HepG2 (cell line): ENCODE measurements around the gene URGCP. TPM values are rescaled to one million over a fixed set of nuclear protein-coding genes. Genes with fewer than 3 reads are reported as not detected.
A peak's percentile ranks its signal among the peaks of the same experiment; 100 is the strongest.

Experiments
- ATF7-NPFF ChIP-seq: sonication (generic); formaldehyde crosslinking; IDR thresholded peaks from 2 replicates; pipeline ENCODE4 v1.8.1; 2023; ENCODE audit warnings: mild to moderate bottlenecking, low read depth, missing genetic modification reagents, moderate library complexity
- KDM1A ChIP-seq: IDR thresholded peaks from 2 replicates; pipeline ENCODE4 v1.6.1; 2016; ENCODE audit warnings: missing compliant biosample characterization
- PHF20 ChIP-seq: sonication (generic); formaldehyde crosslinking; IDR thresholded peaks from 2 replicates; pipeline ENCODE4 v1.5.0; 2020; ENCODE audit warnings: mild to moderate bottlenecking, missing genetic modification reagents
- TAF1 ChIP-seq: sonication (generic); formaldehyde crosslinking; IDR thresholded peaks from 2 replicates; pipeline ENCODE4 v1.4.0; 2020; ENCODE audit warnings: missing genetic modification reagents
- ZNF20 ChIP-seq: sonication (generic); formaldehyde crosslinking; IDR thresholded peaks from 2 replicates; pipeline ENCODE4 v1.4.0; 2020; ENCODE audit warnings: mild to moderate bottlenecking, moderate library complexity, missing genetic modification reagents
- ZNF430 ChIP-seq: sonication (generic); formaldehyde crosslinking; IDR thresholded peaks from 2 replicates; pipeline ENCODE4 v1.9.0; 2021; ENCODE audit warnings: mild to moderate bottlenecking, missing genetic modification reagents
- ZSCAN20 ChIP-seq: sonication (generic); formaldehyde crosslinking; IDR thresholded peaks from 2 replicates; pipeline ENCODE4 v1.4.0; 2020; ENCODE audit warnings: missing genetic modification reagents, mild to moderate bottlenecking, borderline replicate concordance
- polyA plus RNA-seq, 8 experiments: library from polyadenylated mRNA; depleted of rRNA in 3 of 8; stranded (reverse) in 7 of 8; unstranded in 1 of 8; fragments of >200 nt; fragmentation: Illumina TruSeq in 4 of 8; extraction: Trizol in 4 of 8; gene quantifications; 2 replicates each; pipeline versions ENCODE4 v1.2.1 to v1.2.3, GENCODE V29; 2011 to 2016; ENCODE audit warnings: low read depth in 4 of 8, missing spikeins in 1 of 8, mixed read lengths in 1 of 8; ENCODE audit not compliant: insufficient read depth in 1 of 8
- total RNA-seq, 5 experiments: library from RNA; depleted of rRNA; stranded (reverse); fragments of >200 nt; fragmentation: Illumina TruSeq; extraction: Trizol; gene quantifications; 2 replicates each; pipeline ENCODE4 v1.2.3, GENCODE V29; 2016; ENCODE audit warnings: low read depth in 1 of 5
- TF ChIP-seq, protein P1 (sequence below): sonication (generic); formaldehyde crosslinking; conservative IDR thresholded peaks from 2 replicates; pipeline ENCODE4 v1.4.0; 2020; ENCODE audit warnings: mild to moderate bottlenecking, missing genetic modification reagents, moderate library complexity
- TF ChIP-seq, protein P2 (sequence below): sonication (generic); formaldehyde crosslinking; IDR thresholded peaks from 2 replicates; pipeline ENCODE4 v1.9.0; 2021; ENCODE audit warnings: missing genetic modification reagents, mild to moderate bottlenecking, borderline replicate concordance
- TF ChIP-seq, protein P3 (sequence below): sonication (generic); formaldehyde crosslinking; conservative IDR thresholded peaks from 2 replicates; pipeline ENCODE4 v1.4.0; 2020; ENCODE audit warnings: missing genetic modification reagents
- TF ChIP-seq, protein P4 (sequence below), 2 experiments: sonication (generic) in 1 of 2; formaldehyde crosslinking in 1 of 2; IDR thresholded peaks; 2 replicates each; pipeline versions ENCODE4 v1.6.1 to v1.9.0; 2014 to 2022; ENCODE audit warnings: antibody characterized with exemption in 1 of 2, borderline replicate concordance in 1 of 2, inconsistent platforms in 1 of 2, low read depth in 1 of 2, missing genetic modification reagents in 1 of 2
- TF ChIP-seq, protein P5 (sequence below): sonication (generic); formaldehyde crosslinking; IDR thresholded peaks from 2 replicates; pipeline ENCODE4 v1.4.0; 2020; ENCODE audit warnings: missing genetic modification reagents

Gene URGCP
- total and polyA plus RNA-seq, 2 of the 13 experiments (the other 11 are each of a cell fraction or from before 2014, with no cell fraction given), result 22.3 to 25.8 TPM

DNA sequence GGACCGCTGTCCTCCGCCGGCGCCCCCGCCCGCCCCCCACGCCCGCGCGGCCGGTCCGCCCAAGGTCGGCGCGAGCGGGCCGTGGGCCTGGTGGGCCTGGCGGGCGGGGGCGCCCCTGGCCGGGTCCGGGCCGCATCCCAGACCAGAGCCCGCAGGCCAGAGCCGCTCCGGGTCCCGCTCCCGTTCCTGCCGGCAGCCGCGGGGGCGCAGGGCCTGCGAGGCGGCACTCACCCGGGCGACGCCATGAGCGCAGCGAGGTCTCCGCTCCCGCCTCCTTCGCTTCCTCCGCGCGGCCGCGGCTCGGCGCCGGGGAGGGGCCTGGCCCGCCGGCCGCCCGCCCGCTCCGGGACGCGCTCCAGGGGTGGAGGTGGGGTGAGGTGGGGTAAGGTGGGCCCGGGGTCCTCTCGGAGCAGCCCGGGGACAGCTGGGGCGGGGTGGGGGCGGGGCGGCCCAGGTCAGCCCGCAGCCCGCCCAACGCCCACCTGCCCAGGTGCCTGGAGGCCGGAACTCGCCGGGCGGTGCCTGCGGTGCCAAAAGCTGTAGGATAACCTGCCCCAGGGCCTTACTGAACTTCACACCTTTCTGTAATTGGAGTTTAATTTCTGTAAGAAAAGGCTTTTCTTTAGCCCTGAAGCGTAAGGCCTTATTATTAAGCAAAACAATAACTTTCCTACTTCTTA lies at the start of gene URGCP (continued):
- TF ChIP-seq, protein P1, sequence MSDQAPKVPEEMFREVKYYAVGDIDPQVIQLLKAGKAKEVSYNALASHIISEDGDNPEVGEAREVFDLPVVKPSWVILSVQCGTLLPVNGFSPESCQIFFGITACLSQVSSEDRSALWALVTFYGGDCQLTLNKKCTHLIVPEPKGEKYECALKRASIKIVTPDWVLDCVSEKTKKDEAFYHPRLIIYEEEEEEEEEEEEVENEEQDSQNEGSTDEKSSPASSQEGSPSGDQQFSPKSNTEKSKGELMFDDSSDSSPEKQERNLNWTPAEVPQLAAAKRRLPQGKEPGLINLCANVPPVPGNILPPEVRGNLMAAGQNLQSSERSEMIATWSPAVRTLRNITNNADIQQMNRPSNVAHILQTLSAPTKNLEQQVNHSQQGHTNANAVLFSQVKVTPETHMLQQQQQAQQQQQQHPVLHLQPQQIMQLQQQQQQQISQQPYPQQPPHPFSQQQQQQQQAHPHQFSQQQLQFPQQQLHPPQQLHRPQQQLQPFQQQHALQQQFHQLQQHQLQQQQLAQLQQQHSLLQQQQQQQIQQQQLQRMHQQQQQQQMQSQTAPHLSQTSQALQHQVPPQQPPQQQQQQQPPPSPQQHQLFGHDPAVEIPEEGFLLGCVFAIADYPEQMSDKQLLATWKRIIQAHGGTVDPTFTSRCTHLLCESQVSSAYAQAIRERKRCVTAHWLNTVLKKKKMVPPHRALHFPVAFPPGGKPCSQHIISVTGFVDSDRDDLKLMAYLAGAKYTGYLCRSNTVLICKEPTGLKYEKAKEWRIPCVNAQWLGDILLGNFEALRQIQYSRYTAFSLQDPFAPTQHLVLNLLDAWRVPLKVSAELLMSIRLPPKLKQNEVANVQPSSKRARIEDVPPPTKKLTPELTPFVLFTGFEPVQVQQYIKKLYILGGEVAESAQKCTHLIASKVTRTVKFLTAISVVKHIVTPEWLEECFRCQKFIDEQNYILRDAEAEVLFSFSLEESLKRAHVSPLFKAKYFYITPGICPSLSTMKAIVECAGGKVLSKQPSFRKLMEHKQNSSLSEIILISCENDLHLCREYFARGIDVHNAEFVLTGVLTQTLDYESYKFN (CRISPR knock-in tag), result no peak
- no peak for TF ChIP-seq TAF1 (CRISPR knock-in tag)
- TF ChIP-seq ATF7-NPFF (CRISPR knock-in tag), result peak; percentile 72; the same call in 1 of the 2 replicates
- no peak for TF ChIP-seq KDM1A (CRISPR knock-in tag)
- TF ChIP-seq, protein P2, sequence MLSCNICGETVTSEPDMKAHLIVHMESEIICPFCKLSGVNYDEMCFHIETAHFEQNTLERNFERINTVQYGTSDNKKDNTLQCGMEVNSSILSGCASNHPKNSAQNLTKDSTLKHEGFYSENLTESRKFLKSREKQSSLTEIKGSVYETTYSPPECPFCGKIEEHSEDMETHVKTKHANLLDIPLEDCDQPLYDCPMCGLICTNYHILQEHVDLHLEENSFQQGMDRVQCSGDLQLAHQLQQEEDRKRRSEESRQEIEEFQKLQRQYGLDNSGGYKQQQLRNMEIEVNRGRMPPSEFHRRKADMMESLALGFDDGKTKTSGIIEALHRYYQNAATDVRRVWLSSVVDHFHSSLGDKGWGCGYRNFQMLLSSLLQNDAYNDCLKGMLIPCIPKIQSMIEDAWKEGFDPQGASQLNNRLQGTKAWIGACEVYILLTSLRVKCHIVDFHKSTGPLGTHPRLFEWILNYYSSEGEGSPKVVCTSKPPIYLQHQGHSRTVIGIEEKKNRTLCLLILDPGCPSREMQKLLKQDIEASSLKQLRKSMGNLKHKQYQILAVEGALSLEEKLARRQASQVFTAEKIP (CRISPR knock-in tag), result no peak
- TF ChIP-seq ZNF20 (CRISPR knock-in tag), result no peak
- TF ChIP-seq, protein P3, sequence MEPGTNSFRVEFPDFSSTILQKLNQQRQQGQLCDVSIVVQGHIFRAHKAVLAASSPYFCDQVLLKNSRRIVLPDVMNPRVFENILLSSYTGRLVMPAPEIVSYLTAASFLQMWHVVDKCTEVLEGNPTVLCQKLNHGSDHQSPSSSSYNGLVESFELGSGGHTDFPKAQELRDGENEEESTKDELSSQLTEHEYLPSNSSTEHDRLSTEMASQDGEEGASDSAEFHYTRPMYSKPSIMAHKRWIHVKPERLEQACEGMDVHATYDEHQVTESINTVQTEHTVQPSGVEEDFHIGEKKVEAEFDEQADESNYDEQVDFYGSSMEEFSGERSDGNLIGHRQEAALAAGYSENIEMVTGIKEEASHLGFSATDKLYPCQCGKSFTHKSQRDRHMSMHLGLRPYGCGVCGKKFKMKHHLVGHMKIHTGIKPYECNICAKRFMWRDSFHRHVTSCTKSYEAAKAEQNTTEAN (CRISPR knock-in tag), result no peak
- TF ChIP-seq ZSCAN20 (CRISPR knock-in tag), result no peak
- TF ChIP-seq ZNF430 (CRISPR knock-in tag), result 0 out of 2 replicates have a peak, but pooled peaks have one; percentile 39
- TF ChIP-seq, protein P4, sequence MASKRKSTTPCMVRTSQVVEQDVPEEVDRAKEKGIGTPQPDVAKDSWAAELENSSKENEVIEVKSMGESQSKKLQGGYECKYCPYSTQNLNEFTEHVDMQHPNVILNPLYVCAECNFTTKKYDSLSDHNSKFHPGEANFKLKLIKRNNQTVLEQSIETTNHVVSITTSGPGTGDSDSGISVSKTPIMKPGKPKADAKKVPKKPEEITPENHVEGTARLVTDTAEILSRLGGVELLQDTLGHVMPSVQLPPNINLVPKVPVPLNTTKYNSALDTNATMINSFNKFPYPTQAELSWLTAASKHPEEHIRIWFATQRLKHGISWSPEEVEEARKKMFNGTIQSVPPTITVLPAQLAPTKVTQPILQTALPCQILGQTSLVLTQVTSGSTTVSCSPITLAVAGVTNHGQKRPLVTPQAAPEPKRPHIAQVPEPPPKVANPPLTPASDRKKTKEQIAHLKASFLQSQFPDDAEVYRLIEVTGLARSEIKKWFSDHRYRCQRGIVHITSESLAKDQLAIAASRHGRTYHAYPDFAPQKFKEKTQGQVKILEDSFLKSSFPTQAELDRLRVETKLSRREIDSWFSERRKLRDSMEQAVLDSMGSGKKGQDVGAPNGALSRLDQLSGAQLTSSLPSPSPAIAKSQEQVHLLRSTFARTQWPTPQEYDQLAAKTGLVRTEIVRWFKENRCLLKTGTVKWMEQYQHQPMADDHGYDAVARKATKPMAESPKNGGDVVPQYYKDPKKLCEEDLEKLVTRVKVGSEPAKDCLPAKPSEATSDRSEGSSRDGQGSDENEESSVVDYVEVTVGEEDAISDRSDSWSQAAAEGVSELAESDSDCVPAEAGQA (IDR thresholded peaks at IDR 0.05; ENCODE audit: low read depth), result no peak
- TF ChIP-seq, protein P4 (CRISPR knock-in tag; IDR thresholded peaks at IDR 0.05; ENCODE audit: borderline replicate concordance), result no peak
- TF ChIP-seq, protein P5, sequence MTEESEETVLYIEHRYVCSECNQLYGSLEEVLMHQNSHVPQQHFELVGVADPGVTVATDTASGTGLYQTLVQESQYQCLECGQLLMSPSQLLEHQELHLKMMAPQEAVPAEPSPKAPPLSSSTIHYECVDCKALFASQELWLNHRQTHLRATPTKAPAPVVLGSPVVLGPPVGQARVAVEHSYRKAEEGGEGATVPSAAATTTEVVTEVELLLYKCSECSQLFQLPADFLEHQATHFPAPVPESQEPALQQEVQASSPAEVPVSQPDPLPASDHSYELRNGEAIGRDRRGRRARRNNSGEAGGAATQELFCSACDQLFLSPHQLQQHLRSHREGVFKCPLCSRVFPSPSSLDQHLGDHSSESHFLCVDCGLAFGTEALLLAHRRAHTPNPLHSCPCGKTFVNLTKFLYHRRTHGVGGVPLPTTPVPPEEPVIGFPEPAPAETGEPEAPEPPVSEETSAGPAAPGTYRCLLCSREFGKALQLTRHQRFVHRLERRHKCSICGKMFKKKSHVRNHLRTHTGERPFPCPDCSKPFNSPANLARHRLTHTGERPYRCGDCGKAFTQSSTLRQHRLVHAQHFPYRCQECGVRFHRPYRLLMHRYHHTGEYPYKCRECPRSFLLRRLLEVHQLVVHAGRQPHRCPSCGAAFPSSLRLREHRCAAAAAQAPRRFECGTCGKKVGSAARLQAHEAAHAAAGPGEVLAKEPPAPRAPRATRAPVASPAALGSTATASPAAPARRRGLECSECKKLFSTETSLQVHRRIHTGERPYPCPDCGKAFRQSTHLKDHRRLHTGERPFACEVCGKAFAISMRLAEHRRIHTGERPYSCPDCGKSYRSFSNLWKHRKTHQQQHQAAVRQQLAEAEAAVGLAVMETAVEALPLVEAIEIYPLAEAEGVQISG (CRISPR knock-in tag), result peak; percentile 56
- no peak for TF ChIP-seq PHF20
